Hindlimb muscle (tissue), 1 donor: ENCODE measurements around the gene TMEM150B. TPM values are rescaled to one million over a fixed set of nuclear protein-coding genes. Genes with fewer than 3 reads are reported as not detected.
"Not testable (repeated sequence)": the region's sequence is repeated elsewhere in the genome, so short reads cannot be mapped to it uniquely, and the experiment has no call there.

Source experiments
- DNase-seq: peaks from one replicate; pipeline ENCODE4 v3.0.0-alpha.2; 2013
- polyA plus RNA-seq: library from polyadenylated mRNA; unstranded; fragments of 120-200 nt; gene quantifications from one replicate; pipeline ENCODE4 v1.2.1, GENCODE V29; 2013; ENCODE audit not compliant: insufficient read length

TMEM150B gene
- polyA plus RNA-seq, 1 donor: 1.3 TPM

- DNase-seq: peak; percentile 100
Observed at GRCh38 chr19:55339105-55339888, 14.2 kb upstream of the TMEM150B start, which contains the start of gene KMT5C. KMT5C (plus strand) TSS chr19:55339876; CDS start chr19:55341937, 2,061 bp downstream.

GRCh38 chr19:55336101-55336500 lies 11.0 kb upstream of the TMEM150B start:
- DNase-seq: no peak

GRCh38 chr19:55333870-55334269 lies 8.7 kb upstream of the TMEM150B start:
- no peak for DNase-seq

- DNase-seq: not testable (repeated sequence)
Observed at GRCh38 chr19:55329791-55330190, 4.7 kb upstream of the TMEM150B start.

- not testable (repeated sequence) for DNase-seq
Observed at GRCh38 chr19:55328774-55329318, 3.7 kb upstream of the TMEM150B start.

- DNase-seq: no peak
Observed at GRCh38 chr19:55324662-55325061, 479 bp downstream of the TMEM150B start.

GRCh38 chr19:55322204-55322885 lies 2.8 kb downstream of the TMEM150B start:
- no peak for DNase-seq

GRCh38 chr19:55321466-55322137 lies 3.5 kb downstream of the TMEM150B start:
- no peak for DNase-seq

- DNase-seq: no peak
Observed at GRCh38 chr19:55320844-55321419, 4.2 kb downstream of the TMEM150B start.

- DNase-seq: no peak
Observed at GRCh38 chr19:55319785-55320184, 5.4 kb downstream of the TMEM150B start.

- DNase-seq: no peak
Observed at GRCh38 chr19:55316646-55317045, 8.5 kb downstream of the TMEM150B start.

GRCh38 chr19:55315956-55316525 lies 9.1 kb downstream of the TMEM150B start:
- no peak for DNase-seq

- DNase-seq: no peak
Observed at GRCh38 chr19:55314396-55314795, 10.7 kb downstream of the TMEM150B start.

GRCh38 chr19:55312621-55313512 lies 12.3 kb downstream of the TMEM150B start:
- no peak for DNase-seq

GRCh38 chr19:55311797-55312196 lies 13.3 kb downstream of the TMEM150B start:
- DNase-seq: no peak

- no peak for DNase-seq
Observed at GRCh38 chr19:55311397-55311796, 13.7 kb downstream of the TMEM150B start.

- no peak for DNase-seq
Observed at GRCh38 chr19:55310498-55310897, 14.6 kb downstream of the TMEM150B start.

- no peak for DNase-seq
Observed at GRCh38 chr19:55309448-55309847, 15.7 kb downstream of the TMEM150B start.

GRCh38 chr19:55308281-55308680 lies 16.9 kb downstream of the TMEM150B start:
- DNase-seq: no peak

GRCh38 chr19:55306712-55307111 lies 18.4 kb downstream of the TMEM150B start:
- DNase-seq: no peak

GRCh38 chr19:55305983-55306562 lies 19.1 kb downstream of the TMEM150B start:
- DNase-seq: no peak
